NT2/D1 (cell line): ENCODE results near the gene CMPK2.

Source experiments
- SUZ12 ChIP-seq: IDR thresholded peaks from 2 replicates; pipeline ENCODE4 v1.6.1; 2011; ENCODE audit not compliant: insufficient read length, insufficient read depth; ENCODE audit errors: extremely low read depth
- YY1 ChIP-seq: IDR thresholded peaks from 2 replicates; pipeline ENCODE4 v1.6.1; 2011; ENCODE audit not compliant: insufficient read length, insufficient read depth
- ZNF274 ChIP-seq: IDR thresholded peaks from 2 replicates; pipeline ENCODE4 v1.6.1; 2011; ENCODE audit warnings: mild to moderate bottlenecking, low read depth, low read length

DNA sequence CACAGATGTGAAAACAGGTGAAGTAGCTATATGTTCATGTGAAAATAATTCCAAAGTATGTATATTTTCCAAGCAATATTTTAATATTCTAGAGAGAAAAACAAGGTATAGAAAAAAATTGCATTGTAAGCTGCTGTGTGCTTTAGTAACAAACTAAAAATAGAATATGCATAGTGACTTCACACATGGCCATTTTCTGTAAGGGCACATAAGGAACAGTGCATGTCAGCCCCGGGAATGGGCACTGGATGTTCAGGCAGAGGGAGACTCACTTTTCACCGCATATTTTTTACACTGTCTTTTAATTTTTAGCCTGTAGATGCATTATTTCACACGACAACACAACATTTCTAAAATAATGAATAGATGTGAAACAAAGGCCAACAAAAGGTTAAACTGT, 46.0 kb downstream of the CMPK2 start:
- no peak for TF ChIP-seq SUZ12
- no peak for TF ChIP-seq YY1
- no peak for TF ChIP-seq ZNF274
